Measurements from ENCODE around the gene ADD3.
"Not testable (repeated sequence)": the region's sequence is repeated elsewhere in the genome, so short reads cannot be mapped to it uniquely, and the experiment has no call there.

ADD3 gene

GRCh38 chr10:110035070-110035921 lies 27.5 kb downstream of the ADD3 start:
- peak in 1 of 2 donors; percentile 13 for DNase-seq

- DNase-seq = no peak
Observed at GRCh38 chr10:110036640-110037039, 28.9 kb downstream of the ADD3 start.

- no peak for DNase-seq
Observed at GRCh38 chr10:110039254-110039653, 31.5 kb downstream of the ADD3 start.

- no peak for DNase-seq
Observed at GRCh38 chr10:110040108-110040507, 32.3 kb downstream of the ADD3 start.

- no peak for DNase-seq
Observed at GRCh38 chr10:110040767-110041478, 33.1 kb downstream of the ADD3 start.

- DNase-seq = no peak
Observed at GRCh38 chr10:110041479-110041829, 33.7 kb downstream of the ADD3 start.

GRCh38 chr10:110042181-110042580 lies 34.4 kb downstream of the ADD3 start:
- DNase-seq = no peak

- DNase-seq = no peak
Observed at GRCh38 chr10:110042891-110043290, 35.1 kb downstream of the ADD3 start.

GRCh38 chr10:110044681-110045080 lies 36.9 kb downstream of the ADD3 start:
- DNase-seq = no peak

GRCh38 chr10:110045772-110046171 lies 38.0 kb downstream of the ADD3 start:
- DNase-seq = no peak

GRCh38 chr10:110048145-110048544 lies 40.4 kb downstream of the ADD3 start:
- DNase-seq = not testable (repeated sequence)

GRCh38 chr10:110048781-110049180 lies 41.0 kb downstream of the ADD3 start:
- DNase-seq = no peak

- DNase-seq = not testable (repeated sequence)
Observed at GRCh38 chr10:110049889-110050591, 42.3 kb downstream of the ADD3 start.

- DNase-seq = no peak
Observed at GRCh38 chr10:110051487-110051886, 43.7 kb downstream of the ADD3 start.

GRCh38 chr10:110052916-110053315 lies 45.1 kb downstream of the ADD3 start:
- DNase-seq = no peak

GRCh38 chr10:110056822-110057221 lies 49.0 kb downstream of the ADD3 start:
- DNase-seq = no peak

GRCh38 chr10:110057456-110057855 lies 49.7 kb downstream of the ADD3 start:
- DNase-seq = no peak

- DNase-seq = peak in 1 of 2 donors; percentile 30
Observed at GRCh38 chr10:110058212-110058611, 50.4 kb downstream of the ADD3 start.

GRCh38 chr10:110059925-110060324 lies 52.1 kb downstream of the ADD3 start:
- no peak for DNase-seq

- no peak for DNase-seq
Observed at GRCh38 chr10:110061687-110062086, 53.9 kb downstream of the ADD3 start.

GRCh38 chr10:110065269-110065668 lies 57.5 kb downstream of the ADD3 start:
- no peak for DNase-seq

GRCh38 chr10:110067960-110068770 lies 60.4 kb downstream of the ADD3 start:
- peak; percentile 78 to 87 for DNase-seq

GRCh38 chr10:110068780-110069179 lies 61.0 kb downstream of the ADD3 start:
- DNase-seq = peak in 1 of 2 donors; percentile 40
